GM18873 (cell line): ENCODE data around the gene NRF1.

Source experiments
- ATAC-seq: cut with Tn5 transposase; IDR thresholded peaks from one replicate; pipeline ENCODE4 v1.9.1; 2021; ENCODE audit warnings: mild to moderate bottlenecking, moderate library complexity, moderate number of reproducible peaks; ENCODE audit not compliant: unreplicated experiment, low FRiP score

NRF1 gene

DNA sequence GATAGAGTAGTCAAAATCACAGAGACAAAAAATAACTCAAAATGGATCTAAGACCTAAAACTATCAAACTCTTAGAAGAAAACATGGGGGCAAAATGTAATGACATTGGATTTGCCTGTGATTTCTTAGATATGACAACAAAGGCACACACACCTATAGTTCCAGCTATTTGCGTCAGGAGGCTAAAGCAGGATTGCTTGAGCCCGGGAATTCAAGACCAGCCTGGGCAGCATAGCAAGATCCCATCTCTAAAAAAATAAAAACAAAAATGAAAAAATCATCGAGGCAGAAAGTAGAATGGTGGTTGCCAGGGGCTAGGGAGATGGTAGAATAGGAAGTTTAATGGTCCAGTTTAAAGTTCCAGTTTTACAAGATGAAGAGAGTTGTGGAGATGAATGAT lies 113.3 kb downstream of the NRF1 start:
- no peak for ATAC-seq

DNA sequence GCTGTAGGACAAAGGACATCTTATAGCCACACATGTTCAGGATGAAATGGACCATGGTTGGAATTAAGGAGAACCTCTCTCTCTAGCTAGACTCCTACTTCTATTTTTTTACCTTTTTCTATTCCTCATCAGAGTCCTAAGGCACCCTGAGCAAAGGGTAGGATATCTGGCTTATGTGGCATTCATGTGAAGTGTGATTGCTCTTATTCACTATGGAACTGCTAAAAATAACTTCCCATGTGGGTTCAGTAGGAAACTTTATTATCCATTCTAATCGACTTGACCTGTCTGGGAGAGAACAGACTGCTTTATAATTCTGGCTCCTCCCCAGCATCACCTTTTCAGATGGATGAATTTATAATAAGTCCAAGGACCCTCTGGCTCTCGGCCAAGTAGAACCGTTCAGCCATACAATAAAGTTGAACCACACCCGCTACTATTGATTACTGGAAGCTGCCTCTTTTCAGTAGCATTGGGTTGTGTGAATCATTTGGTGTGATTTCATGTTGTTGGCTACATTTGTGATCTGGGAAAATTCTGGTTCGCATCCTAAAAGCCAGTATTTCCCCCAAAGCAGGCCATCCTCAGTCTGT lies 117.5 kb downstream of the NRF1 start:
- no peak for ATAC-seq

DNA sequence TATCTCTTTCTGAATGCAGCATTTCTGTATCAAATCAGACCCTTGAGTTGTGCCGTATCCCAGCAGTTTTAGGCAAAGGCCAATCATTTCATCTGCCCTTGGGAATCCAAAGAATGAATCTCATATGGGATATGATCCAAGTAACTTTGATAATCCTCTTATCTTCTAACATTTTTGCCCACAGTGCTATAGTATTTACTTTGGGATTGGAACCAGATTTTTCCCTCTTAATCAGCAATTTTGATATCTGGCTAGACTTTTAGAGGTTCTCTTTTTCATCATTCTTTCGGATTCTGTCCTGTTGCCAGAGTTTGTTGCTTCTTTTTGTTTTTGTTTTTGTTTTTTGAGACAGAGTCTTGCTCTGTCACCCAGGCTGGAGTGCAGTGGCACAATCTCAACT lies 118.0 kb downstream of the NRF1 start:
- no peak for ATAC-seq

DNA sequence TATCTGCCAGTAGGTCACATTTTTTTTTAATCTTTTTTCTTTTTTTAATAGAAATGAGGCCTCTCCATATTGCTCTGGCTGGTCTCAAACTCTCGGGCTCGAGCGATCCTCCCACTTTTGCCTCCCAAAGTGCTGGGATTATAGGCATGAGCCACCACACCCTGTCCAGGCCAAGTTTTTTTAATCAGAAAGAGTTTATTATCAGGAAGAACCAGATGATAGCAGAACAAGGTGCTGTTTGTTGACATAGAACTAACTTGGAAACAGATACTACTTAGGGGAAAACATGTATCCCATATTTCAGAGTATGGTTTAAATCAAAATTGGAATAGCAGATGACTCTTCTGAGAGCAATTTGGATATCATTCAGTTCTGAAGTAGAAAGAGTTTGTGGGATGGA lies 118.6 kb downstream of the NRF1 start:
- ATAC-seq = no peak

DNA sequence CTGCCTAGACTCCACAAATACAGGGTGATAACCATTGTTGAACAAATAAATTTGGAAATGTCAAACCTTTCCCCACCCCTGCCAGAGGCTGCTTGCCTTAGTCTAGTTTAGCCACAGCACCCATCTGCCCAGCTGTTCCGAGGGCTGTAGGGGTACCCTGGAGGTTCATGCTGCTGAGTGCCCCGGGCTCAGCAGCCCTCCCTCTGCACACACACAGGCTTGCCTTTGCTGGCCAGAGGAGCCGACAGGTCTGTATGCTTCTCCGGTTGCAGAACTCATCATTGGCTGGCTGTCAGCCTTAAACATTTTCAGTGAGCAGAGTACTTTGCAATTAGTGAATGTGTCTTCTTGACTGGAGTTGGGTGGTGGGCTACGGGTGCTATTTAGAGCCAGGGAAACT lies 122.9 kb downstream of the NRF1 start:
- no peak for ATAC-seq

DNA sequence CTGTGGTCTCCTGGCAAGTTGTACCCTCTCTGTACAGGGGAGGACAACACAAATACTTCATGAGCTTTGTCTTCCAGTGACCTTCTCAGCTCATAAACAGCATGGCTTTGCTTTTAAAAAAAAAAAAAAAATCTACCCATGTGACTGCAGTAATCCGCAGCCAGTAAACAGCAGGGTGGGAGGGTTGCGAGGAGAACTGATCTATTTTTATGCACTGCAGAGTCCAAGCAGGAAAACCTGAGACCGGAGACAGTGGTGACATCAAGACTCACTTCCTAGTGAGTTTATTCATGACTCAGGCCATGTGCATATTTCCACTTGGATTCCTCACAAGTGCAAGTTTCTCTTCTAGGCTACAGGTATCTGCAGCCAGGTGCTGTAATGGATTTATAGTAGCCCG lies 127.9 kb downstream of the NRF1 start:
- ATAC-seq = no peak

DNA sequence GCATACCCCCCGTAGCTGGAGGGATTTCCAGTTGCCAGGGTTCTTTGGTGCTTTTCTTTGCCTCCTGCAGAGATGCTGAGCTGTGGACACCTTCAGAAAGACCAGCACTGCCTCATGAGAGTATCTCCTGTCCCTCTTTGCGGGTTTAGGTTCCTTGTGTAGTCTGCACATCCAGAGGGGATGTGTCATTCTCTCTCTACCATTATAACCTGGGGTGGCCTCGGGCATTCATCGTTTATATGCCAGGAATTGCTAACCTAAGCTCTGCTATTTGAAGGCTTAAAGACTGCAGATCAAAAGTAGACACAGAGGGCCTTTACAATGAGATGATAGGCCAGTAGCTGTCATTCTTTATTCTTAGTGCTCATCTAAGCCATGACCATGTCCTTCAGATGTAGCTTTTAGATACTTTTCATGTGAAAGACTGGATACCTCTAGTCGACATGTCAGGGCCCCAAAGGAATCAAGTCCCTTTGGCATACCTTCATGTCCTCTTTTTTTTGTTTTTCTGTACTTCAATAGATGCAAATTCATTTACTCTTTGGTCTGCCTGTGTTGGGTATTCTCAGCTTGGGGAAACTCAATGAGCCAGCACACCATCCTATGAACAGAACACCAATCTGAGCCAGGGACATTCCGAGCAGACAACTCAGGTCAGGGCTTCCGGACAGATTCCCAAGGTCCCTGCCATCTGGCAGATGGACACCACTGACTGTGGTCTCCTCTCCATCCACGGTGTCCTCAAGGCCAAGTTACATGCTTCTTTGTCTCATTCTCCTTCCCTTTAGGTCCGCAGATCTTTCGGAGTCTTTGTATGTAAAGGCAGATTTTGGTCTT lies 129.3 kb downstream of the NRF1 start:
- ATAC-seq = no peak

DNA sequence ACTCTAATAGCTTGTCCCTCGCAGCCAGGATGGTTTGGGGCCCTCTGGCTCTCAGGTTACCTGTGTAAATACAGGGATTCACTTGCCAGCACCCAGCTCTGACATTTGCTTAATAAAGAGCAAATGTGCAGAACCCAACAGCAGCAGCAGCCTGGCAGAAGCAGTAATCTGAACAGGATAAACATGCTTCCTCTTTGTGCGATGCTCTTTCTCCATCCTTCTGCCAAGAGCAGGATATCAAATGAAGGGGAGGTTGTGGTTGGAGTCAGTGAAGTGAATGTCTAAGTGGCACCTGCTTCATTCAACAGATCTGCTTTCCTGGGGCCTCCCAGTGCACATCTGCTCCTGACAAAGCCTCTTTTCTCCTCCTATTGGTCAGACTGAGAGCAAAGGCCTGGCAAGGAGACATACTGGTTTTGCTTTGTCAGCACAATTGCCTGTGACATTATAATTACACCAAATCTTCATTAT lies 130.3 kb downstream of the NRF1 start:
- no peak for ATAC-seq

DNA sequence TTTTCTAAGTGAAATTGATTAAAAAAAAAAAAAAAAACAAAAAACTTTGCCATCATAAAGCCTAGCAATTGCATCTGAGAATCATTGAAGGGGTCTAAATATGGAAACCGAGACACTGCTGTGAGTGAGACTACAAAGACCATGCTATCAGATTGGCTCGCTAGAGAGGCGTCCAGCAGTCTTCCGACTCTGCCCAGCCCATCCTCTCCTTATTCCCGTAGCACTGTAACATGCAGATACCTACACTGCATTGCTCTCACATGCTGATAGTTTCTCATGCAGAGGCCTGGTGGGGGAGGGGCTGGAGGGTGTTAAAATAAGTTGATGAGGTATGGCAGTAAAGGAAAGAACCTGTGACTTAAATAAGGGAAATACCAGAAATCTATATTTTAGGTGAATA lies 130.7 kb downstream of the NRF1 start:
- ATAC-seq = no peak

DNA sequence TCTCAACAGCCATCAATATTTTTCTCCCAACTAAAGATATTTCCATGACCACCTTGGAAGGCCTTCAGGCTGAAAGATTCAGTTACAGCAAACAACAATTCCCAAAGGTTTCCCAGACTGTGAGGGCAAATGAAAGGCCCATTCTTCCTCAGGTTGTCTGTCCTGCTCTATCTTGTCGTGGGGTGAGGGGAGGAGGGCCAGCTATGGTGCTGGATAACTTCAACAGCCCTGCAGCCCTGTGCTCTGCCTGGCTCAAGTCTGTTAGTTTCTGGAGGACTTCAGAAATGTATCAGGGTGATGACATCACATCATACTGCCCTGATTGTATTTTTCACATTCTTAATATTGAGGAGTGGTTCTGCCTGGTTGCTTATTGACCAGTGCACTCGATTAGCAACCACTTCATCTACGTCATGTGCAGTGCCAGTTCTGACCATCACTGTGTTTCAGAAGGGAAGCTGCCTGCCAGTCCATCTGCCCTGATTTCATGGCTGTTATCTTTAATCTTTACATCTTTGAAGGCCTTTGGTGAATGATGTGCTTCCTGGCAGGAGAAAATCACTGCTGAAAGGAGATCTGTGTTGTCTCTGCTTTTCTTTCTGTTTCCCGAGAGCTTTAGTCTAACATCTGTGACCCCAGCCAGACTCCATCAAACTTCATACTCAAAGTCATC lies 135.5 kb downstream of the NRF1 start:
- no peak for ATAC-seq

DNA sequence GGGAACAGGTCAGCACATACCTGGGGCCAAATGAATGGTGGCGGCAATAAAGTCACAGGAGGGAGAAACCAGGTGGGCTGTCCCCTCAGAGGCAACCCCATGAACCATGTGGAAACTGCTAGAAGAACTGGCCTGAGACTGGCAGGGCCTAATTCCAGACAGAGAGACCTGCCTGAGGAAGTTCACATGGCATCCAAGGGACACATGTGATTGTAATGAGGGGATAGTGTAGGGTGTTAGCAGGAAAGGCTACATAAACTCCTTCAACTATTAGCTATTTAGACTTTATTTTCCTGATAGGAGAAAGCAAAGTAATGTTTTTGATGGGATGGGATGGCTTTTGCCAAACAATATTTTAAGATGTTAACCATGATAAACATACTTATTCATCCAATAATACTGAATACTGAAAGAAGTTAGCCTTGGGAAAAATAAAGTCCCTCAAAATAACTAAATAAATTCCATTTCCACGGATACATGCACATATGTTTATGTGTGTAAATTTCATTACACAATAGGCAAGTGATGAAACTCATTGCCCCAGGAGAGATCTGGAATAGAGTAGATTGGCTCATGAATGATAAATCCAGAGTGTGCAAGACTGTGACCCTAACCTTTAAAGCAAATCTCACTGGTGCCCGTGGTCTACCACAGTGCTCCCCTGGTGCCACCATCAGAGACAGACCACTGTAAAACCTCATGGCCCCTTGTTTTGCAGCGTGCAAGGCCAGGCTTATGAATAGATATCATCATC lies 137.0 kb downstream of the NRF1 start:
- ATAC-seq = no peak

DNA sequence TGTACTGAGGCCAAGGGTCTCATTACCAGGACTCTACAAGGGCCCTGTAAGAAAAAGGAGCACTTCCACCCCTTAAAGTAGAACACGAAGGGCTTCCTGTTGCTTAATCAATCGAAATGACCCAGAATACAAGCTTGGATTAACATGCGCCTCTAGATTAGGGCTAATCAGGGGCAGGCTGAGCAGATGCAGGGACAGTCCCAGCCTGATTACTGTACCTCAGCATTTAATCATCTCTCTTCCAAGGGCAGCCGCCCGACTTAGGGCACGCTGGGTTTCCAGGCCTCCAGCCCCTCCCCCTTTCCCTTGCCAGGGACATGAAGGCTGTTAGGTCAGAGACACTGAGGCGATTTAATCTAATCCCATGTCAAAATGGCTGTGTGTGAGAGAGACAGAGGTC lies 138.6 kb downstream of the NRF1 start:
- no peak for ATAC-seq

DNA sequence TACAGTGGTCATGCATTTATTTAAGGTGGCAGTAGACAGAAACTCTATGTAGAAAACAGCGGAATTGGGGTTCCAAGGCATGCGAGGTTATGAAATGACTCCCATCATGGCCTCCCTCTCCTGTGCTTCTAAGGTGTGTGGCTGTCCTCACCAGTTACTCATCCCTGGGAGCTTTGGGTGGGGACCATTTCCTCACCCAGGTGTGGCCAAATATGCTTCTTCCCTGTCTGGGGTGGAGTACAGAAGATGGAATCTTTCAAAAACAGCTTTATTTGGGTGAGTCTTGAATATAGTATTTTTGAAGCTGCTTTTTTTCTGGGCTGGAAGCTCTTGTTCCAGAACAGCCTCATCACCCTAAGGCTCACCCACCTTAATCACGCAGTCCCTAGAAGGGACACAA lies 139.0 kb downstream of the NRF1 start:
- ATAC-seq = no peak

DNA sequence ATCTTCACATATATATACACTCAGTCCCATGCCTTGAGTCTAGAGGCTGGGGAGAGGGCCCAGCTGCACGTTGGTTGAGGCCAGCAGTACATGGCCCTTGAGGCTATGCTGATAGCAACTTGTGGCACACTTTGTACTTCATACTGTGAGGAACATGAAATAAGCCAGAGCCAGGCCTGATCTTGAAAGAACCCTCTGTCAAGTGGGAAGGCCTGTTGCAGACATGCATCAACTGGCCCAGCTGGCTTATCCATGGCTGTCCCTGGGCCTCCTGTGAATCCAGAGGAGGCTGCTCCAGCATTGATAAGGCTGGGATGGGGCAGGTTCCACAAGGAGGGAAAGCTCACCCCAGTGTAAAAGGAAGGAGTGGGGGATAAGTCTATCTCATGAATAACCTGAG lies 140.4 kb downstream of the NRF1 start:
- no peak for ATAC-seq

DNA sequence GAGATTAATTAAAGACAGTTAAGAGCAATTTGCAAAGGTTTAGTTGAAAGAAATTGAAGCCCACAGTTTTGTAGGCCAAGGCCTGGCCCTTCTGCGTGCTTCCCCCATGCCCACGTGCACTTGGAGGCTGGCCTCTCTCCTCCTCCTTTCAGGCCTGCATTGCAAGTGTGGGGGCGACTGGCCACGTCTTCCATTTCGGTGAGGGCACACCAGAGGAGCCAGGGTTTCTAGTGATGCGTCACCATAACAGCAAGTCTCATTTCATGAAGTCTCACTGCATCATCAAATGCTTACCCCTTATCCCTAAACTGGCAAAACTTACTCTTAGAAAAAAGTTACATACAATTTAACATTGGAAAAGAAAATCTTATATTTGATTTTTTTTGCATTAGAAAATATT lies 141.2 kb downstream of the NRF1 start:
- ATAC-seq = no peak

DNA sequence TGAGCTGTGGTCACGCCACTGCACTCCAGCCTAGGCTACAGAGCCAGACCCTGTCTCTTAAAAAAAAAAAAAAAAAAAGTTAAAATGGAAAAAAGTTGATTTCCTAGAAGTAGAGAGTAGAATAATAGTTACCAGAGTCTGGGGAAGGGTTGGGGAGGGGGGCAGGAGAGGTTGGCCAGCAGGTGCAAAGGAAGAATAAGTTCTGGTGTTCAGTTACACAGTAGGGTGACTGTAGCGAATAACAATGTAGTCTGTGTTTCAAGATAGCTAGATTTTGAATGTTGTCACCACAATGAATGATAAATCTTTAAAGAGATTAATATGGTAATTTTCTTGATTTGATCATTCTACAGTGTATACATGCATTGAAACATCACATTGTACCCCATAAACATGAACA lies 142.9 kb downstream of the NRF1 start:
- ATAC-seq = no peak

DNA sequence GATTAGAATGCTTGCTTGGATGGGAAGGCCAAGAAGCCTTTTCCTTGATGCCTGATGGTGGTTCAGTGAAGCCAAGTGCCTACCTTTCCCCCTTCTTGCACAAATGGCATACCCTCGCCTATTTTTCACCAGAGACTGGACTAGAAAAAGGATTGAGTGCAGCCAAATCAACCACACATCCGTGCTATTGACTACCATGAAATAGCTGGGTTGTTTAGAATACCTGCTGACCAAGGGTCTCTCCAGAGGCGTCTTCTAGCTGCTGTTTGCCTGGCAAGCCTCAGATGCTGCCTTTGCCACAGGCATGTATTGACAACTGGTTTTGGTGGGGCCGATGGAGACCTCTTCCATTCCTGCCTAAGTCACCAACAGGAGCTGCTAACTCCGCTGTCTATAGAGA lies 146.5 kb downstream of the NRF1 start:
- ATAC-seq = no peak

DNA sequence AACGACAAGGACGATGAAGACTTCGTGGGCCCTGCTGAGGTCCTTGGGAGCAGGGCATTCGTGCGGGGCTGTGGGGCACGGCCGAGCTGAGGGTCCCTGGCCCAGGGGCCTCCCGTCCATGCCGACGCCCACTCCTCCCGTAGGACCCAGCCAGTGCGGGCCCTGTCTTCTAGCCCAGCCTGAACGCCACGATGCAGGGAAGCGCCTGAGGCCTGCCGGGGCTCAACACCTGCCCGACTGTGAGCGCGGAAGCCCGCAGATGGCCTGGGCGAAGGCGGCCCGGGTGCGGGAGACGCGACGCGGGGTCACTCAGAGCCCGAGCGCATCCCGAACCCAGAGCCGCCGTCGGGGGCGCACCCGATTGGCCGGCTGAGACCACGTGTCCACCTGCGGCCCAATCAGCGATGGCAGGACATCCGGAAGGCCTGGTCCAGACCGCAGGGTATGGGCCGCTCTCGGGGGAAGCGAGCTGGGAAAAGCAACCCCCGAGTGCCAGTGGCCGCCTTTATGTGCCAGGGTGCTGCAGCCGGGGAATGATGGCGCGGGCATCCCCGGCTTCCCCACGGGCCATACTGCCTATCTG lies 151.0 kb downstream of the NRF1 start:
- ATAC-seq = no peak

DNA sequence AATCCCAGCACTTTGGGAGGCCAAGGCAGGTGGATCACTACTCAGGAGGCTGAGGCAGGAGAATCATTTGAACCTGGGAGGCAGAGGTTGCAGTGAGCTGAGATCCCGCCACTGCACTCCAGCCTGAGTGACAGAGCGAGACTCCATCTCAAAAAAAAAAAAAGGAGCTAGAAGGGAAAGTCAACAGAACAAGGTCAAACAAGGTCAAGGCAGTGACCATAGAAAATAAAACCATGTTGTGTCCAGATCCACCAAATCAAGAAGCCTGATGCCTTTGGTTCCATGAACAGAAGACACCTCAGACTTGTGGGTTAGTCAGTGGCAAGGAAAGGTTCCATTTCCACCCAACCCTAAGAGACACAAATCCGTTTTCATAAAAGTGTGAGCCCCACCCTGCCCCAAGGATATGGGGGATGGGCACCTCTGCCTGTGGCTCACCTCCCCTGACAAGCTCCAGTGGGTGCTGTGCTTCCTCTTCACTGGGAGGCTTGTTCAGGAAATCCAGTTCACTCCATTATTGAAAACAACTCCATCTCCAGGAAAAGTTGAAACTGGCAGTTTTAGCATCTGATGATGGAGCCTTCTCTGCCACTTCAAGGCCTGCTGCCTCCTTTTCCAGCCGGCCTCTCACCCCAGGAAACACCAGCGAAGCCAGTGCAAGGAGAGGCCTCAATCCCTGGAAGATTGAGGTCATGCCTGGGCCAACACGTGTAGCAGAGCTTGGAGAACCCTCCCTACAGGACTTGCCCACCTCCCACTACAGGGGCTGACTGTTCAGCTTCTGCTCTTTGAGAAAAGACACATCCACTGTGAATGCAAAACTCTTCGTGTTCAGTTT lies 152.9 kb downstream of the NRF1 start:
- ATAC-seq = no peak

DNA sequence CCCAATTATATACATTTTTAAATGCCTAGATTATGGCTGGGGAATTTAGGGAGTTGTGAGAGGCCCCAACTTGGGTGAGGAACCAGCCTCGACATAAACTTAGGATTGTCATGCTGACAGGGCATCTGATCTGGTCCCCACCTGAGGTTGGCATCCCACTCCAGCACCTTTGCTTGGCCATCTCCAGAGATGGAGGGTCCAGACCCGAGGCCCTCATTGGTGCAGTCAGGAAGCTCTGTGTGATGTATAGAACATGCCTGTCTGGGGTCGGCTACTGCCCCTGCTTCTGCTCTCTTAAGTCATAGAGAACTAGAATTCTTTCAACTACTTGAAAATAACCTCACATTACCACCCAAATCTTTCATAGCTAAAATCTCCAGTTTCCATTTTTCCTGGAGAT lies 153.8 kb downstream of the NRF1 start:
- ATAC-seq = no peak
